Stimulated activated CD8-positive, alpha-beta memory T cell treated with anti-CD3 and anti-CD28 coated beads, Interleukin-12 subunit alpha, Interleukin-12 subunit beta, amount 100 ng/mL, for 1 hour (primary cell): ENCODE results near the gene DENND6B.
"Not testable (repeated sequence)": the region's sequence is repeated elsewhere in the genome, so short reads cannot be mapped to it uniquely, and the experiment has no call there.

ENCODE experiments used
- DNase-seq: peaks from one replicate; pipeline ENCODE4 v3.0.0-alpha.2; 2020; ENCODE audit warnings: low read depth

Gene DENND6B

GRCh38 chr22:50289151-50289941 is 37.5 kb downstream of the DENND6B start:
- DNase-seq = no peak

DNA sequence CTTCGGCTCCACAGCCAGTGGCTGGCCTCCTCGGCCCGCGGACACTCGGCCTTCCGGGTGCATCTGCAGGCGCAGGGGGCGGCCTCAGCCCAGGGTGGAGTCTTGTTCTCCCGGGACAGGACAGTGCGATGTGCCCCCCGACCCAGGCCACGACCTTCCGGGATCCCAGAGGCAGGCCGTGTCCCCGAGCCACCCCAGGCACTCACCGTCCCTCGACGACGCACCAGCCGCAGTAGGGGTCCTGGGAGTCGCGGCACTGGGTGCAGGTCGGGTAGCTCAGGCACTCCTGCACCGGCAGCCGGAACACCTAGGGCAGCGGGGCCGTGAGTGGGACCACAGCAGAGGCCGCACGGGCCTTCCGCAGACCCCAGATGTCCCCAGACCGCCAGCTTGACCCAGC is 39.1 kb downstream of the DENND6B start:
- no peak for DNase-seq

DNA sequence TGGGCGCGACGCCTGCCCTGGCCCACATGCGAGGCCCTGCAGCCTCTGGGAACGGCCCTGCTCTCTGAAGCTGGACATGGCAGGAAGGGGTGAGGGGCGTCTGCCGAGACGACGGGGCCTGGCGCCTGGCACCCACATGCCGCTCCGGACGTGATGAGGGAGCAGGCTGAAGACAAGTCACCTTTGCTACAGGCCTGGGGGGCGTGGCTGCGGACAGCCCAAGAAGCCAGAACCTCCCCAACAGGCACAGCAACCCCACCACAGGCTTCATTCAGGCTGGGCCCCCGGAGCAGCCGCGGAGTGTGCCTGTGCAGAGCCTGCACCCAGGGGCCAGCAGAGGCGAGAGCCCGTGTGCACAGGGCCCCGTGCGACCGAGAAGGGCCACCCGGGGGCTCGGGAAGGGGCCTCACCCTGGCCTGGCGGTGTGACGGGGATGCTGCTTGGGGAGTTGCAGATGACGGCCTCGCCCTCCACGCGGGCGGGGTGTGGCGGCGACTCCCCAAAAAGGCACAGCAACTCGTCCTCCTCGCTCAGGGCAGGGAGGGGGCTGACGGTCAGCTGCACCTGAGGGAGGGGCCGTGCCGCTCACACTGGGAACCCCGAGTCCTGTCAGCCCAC is 40.0 kb downstream of the DENND6B start:
- DNase-seq = no peak

GRCh38 chr22:50286275-50286674 is 40.5 kb downstream of the DENND6B start:
- DNase-seq = no peak

DNA sequence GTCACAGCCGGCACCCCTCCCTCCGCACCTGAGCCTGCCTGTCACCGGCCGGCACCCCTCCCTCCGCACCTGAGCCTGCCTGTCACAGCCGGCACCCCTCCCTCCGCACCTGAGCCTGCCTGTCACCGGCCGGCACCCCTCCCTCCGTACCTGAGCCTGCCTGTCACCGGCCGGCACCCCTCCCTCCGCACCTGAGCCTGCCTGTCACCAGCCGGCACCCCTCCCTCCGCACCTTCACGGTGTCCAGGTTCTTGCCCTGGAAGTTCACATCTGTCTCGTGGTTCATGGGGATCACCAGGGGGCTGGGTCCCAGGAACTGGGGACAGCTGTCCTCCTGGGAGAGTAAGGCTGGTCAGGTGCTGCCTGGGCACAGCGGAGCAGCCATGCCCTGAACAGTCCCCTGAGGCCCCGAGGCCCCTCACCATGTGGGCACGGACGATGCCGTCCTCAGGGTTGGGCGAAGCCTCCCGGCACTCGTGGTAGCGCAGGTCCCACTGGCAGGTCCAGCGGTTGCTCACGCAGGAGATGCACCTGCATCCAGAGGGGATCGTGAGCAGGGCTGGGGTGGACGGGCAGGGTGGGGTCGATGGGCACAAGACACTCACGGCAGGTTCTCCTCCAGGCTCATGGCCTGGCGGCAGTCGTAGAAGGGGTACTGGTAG is 41.1 kb downstream of the DENND6B start:
- no peak for DNase-seq

DNA sequence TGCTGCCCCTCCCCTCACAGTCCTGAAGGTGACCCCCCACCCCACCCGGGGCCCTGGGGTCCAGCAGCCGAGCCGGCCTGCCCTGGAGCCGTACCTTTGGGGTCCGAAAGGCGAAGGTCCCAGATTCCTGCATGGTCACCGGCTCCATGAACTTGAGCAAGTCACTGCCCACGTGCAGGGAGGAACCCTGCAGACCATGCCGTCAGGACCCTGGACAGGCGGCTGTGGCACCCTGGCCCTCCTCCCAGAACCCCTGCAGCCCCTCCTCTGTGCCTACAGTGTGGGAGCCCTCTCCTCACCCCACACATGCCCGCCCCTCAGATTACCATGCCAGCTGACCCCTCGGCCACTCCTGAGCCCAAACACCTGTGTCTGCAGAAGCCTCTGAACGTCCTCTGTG is 42.3 kb downstream of the DENND6B start:
- no peak for DNase-seq

GRCh38 chr22:50283821-50284220 is 43.0 kb downstream of the DENND6B start:
- DNase-seq = no peak

- DNase-seq = no peak
Observed at GRCh38 chr22:50282361-50283155, 44.3 kb downstream of the DENND6B start.

DNA sequence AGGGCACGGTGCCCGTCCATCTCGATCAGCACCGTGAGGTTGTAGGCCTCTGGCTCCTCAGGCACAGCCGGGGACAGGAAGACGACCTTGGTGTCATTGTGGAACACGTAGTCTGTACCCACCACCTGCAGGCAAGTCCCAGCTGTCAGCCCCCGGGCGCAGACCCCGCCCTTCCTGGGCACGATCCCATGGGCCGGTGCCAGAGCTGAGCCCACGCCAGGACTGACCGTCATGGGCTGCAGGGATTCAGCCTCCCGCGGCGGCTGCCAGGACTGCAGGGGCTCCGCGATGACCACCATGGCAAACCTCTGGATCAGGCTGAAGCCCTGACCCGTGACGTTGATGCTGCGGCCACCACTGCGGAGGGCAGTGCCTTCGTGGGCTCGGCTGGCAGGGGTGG is 44.9 kb downstream of the DENND6B start:
- no peak for DNase-seq

GRCh38 chr22:50281384-50281760 is 45.4 kb downstream of the DENND6B start:
- no peak for DNase-seq

DNA sequence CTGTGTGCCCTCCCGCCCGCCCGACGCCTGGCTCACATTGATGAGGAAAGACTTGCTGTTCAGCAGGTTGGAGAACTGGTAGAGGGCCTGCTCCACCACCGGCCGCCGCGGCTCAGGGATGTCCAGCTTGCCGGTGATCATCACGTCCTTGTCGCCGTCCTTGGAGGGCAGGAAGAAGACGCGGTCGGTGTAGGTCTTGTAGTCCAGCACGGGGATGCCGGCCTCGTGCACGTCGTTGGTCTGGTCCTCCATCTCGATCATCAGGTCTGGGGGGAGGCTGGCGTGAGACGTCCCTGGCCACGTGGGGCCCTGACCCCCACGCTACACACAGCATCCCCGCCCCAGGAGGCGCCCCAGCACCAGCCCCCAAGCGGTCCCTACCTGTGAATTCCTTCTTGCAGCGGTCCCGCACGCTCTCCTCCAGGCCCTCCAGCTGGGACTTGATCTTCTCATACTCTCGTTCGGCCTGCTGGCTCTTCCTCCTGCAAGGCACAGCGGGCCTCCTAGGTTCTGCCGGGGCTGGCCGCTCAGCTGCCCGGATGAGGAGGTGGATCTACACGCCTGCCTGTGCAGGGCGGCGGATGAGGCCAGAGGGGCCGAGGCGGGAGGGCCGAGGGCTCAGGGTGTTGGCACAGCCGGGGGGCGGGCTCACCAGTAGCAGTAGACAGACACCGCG is 46.0 kb downstream of the DENND6B start:
- no peak for DNase-seq

GRCh38 chr22:50280022-50280707 is 46.6 kb downstream of the DENND6B start:
- no peak for DNase-seq

- no peak for DNase-seq
Observed at GRCh38 chr22:50278956-50279619, 47.7 kb downstream of the DENND6B start.

GRCh38 chr22:50278461-50278860 is 48.4 kb downstream of the DENND6B start:
- no peak for DNase-seq

- no peak for DNase-seq
Observed at GRCh38 chr22:50277761-50278160, 49.1 kb downstream of the DENND6B start.

DNA sequence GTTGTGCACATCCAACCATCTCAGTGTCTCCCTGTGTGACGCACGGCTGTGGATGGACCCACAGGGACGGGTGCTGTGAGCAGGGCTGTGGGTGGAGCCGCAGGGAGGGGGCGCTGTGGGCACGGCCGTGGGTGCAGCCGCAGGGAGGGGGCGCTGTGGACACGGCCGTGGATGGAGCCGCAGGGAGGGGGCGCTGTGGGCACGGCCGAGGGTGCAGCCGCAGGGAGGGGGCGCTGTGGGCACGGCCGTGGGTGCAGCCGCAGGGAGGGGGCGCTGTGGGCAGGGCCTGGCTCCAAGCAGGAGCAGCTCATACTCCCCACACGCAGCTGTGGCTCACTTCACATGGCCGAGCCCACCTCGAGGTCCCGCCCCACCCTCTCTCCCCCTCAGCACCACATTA is 50.7 kb downstream of the DENND6B start:
- no peak for DNase-seq

GRCh38 chr22:50275181-50276055 is 51.4 kb downstream of the DENND6B start:
- DNase-seq = no peak

DNA sequence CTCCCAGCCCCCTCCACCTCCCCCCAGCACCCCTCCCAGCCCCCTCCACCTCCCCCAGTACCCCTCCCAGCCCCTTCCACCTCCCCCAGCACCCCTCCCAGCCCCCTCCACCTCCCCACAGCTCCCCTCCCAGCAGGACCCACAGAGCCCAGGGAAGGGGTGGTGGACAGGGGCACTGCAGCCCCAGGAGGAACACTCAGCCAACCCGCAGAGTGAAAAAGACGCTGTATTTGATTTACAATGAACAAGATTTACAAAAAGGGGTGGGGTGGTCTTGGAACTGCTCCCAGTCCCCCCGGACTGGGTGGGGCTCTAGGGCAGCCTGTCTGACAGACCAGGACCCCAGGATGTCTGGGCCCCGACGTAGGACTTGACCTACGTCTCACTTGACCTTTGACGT is 52.0 kb downstream of the DENND6B start:
- DNase-seq = no peak

DNA sequence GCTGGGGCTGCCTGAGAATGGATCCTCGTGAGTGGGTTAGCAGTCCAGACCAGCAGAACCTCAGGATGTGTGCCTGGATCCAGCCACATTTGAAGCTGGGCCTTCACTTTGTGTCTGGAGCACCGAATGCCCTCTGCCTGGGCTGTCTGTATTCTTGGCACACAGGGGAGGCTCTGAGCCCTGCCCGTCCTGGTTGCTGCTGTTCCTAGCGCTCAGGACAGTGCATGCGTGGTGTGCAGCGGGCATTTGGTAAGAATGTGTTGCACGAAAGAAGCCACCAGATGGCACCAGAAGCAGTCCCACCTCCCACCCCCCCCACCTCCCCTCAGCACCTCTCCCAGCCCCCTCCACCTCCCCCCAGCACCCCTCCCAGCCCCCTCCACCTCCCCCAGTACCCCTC is 52.5 kb downstream of the DENND6B start:
- DNase-seq = no peak

DNA sequence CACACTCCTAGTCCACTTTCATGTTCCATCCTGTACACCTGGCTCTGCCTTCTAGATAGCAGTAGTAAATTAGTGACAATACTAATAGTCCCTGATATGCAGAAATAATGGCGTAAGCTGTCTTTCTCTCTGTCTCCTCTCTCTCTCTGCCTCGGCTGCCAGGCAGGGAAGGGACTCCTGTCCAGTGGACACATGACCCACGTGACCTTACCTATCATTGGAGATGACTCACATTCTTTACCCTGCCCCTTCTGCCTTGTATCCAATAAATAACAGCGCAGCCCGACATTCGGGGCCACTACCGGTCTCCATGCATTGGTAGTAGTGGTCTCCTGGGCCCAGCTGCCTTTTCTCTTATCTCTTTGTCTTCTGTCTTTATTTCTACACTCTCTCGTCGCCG is 53.0 kb downstream of the DENND6B start:
- not testable (repeated sequence) for DNase-seq
